Caco-2 (cell line): ENCODE results near the gene PQBP1. TPM values are rescaled to one million over a fixed set of nuclear protein-coding genes. Genes with fewer than 3 reads are reported as not detected.

Experiments used
- BruUV-seq: library from RNA; stranded (reverse); fragments of 400-500 nt; replicated peaks from 2 replicates; lab custom pipeline; 2021; lab: Mats Ljungman, UMichigan
- CTCF ChIA-PET: fragments of 300-600 bp; sonication (Branson Sonifier 250); formaldehyde crosslinking; loops from one replicate; lab custom pipeline; 2022; ENCODE audit warnings: antibody characterized with exemption; lab: Charles Lee
- POLR2A ChIA-PET: fragments of 300-600 bp; sonication (Branson Sonifier 250); formaldehyde crosslinking; loops from one replicate; lab custom pipeline; 2022; ENCODE audit warnings: antibody characterized with exemption; lab: Charles Lee
- DNase-seq, 2 experiments: peaks; one replicate each; pipeline versions ENCODE4 v3.0.0 to v3.0.0-alpha.2; 2020 to 2022
- H3K27me3 ChIP-seq: replicated peaks from 2 replicates; pipeline ENCODE4 v1.6.0; 2011; ENCODE audit warnings: low read length; ENCODE audit not compliant: control insufficient read depth, insufficient read depth
- H3K36me3 ChIP-seq: 2 replicates; pipeline ENCODE4 v1.5.1; 2011; ENCODE audit warnings: low read length; ENCODE audit not compliant: control insufficient read depth, insufficient read depth
- H3K4me1 ChIP-seq: fragments of 250-450 bp; sonication (Bioruptor Pico); 2 replicates; pipeline ENCODE4 v1.5.1; 2020; ENCODE audit warnings: mild to moderate bottlenecking
- H3K4me3 ChIP-seq: 2 replicates; pipeline ENCODE4 v1.5.1; 2011; ENCODE audit warnings: low read depth, mild to moderate bottlenecking, control low read depth, low read length
- H3K9me3 ChIP-seq: fragments of 250-450 bp; sonication (Bioruptor Pico); 2 replicates; pipeline ENCODE4 v1.5.1; 2020; ENCODE audit warnings: mild to moderate bottlenecking, moderate library complexity
- H3K27ac Mint-ChIP-seq: one replicate; pipeline ENCODE4 v1.8.0; 2022; ENCODE audit warnings: mixed read lengths; ENCODE audit not compliant: unreplicated experiment
- H3K27me3 Mint-ChIP-seq: one replicate; pipeline ENCODE4 v1.8.0; 2022; ENCODE audit warnings: mixed read lengths; ENCODE audit not compliant: insufficient read depth, unreplicated experiment
- H3K36me3 Mint-ChIP-seq: one replicate; pipeline ENCODE4 v1.8.0; 2022; ENCODE audit warnings: mild to moderate bottlenecking, mixed read lengths; ENCODE audit not compliant: insufficient read depth, unreplicated experiment
- H3K4me1 Mint-ChIP-seq: one replicate; pipeline ENCODE4 v1.8.0; 2022; ENCODE audit warnings: low read depth, mixed read lengths; ENCODE audit not compliant: unreplicated experiment
- H3K4me3 Mint-ChIP-seq: one replicate; pipeline ENCODE4 v1.8.0; 2022; ENCODE audit warnings: mild to moderate bottlenecking, moderate library complexity, mixed read lengths; ENCODE audit not compliant: unreplicated experiment
- H3K9me3 Mint-ChIP-seq: one replicate; pipeline ENCODE4 v1.8.0; 2022; ENCODE audit warnings: mixed read lengths; ENCODE audit not compliant: unreplicated experiment
- intact Hi-C: fragments of 100-400 bp; cut with micrococcal nuclease; formaldehyde crosslinking; loops from one replicate; pipeline ENCODE4 v1.10.0; 2022; ENCODE audit not compliant: unreplicated experiment
- total RNA-seq: library from RNA; stranded (reverse); gene quantifications from 2 replicates; pipeline ENCODE4 v1.2.3, GENCODE V29; 2022
- TF ChIP-seq, protein P1 (sequence below), 2 experiments: fragments of 200-600 bp in 1 of 2; IDR thresholded peaks; 1 replicate in 1 of 2; 2 replicates in 1 of 2; pipeline versions ENCODE4 v1.5.1 to v1.8.0; 2011 to 2022; ENCODE audit warnings: antibody characterized with exemption in 1 of 2, control low read depth in 1 of 2, inconsistent platforms in 1 of 2, low read depth in 1 of 2, low read length in 1 of 2, mild to moderate bottlenecking in 1 of 2, moderate library complexity in 1 of 2; ENCODE audit not compliant: insufficient read depth in 1 of 2, severe bottlenecking in 1 of 2, unreplicated experiment in 1 of 2

PQBP1 gene
- total RNA-seq, 1 experiment from 2014 or later = 114 TPM

DNA sequence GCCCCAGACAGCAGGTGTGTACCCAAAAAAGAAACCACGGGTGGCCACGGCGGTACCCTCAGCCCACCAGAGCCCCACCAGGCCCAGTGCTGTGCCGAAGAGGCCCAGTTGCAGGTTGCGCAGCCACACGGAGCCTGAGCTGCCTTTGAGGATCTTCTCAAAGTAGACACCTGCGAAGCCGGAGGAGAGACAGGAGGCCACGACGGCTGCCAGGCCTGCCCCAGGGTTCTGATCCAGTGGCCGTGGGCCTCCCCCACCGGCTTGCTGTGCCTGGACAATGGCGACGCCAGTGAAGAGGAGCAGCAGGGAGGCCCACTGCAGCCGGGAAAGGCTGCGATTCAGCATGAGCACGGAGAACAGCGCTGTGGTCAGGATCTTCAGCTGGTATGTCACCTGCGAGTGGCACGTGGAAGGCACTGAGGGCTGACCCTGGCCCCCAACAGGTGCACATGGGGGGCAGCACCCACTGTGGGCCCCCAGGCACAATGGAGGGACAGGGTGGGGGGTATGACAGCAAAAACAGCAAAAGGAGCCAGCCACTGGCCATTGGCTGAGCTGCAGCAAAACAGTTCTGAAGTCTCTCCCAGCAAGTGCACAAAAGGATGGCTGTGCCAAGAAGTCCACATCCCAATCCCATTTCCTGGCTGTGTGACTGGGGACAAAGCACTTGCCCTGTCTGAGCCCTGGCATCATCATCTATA, 7.5 kb downstream of the PQBP1 start:
- CTCF ChIA-PET = no interaction called here
- H3K27me3 ChIP-seq = no peaks in the 10 kb centered on the region
- no peaks in the 10 kb centered on the region for H3K9me3 ChIP-seq
- Mint-ChIP-seq H3K27me3 (no peaks in the 10 kb centered on the region), H3K27ac (no peak overlapping the region), H3K4me1 (no peaks in the 10 kb centered on the region), H3K4me3 (no peak overlapping the region), H3K9me3 (no peaks in the 10 kb centered on the region), H3K36me3 (peaks cover 53% of the 10 kb centered on the region)
- intact Hi-C loops = no loop called here
- POLR2A ChIA-PET = no interaction called here
- no peaks in the 10 kb centered on the region for H3K4me1 ChIP-seq
- DNase-seq = no peak
- H3K4me3 ChIP-seq = no peak overlapping the region
- TF ChIP-seq, protein P1, sequence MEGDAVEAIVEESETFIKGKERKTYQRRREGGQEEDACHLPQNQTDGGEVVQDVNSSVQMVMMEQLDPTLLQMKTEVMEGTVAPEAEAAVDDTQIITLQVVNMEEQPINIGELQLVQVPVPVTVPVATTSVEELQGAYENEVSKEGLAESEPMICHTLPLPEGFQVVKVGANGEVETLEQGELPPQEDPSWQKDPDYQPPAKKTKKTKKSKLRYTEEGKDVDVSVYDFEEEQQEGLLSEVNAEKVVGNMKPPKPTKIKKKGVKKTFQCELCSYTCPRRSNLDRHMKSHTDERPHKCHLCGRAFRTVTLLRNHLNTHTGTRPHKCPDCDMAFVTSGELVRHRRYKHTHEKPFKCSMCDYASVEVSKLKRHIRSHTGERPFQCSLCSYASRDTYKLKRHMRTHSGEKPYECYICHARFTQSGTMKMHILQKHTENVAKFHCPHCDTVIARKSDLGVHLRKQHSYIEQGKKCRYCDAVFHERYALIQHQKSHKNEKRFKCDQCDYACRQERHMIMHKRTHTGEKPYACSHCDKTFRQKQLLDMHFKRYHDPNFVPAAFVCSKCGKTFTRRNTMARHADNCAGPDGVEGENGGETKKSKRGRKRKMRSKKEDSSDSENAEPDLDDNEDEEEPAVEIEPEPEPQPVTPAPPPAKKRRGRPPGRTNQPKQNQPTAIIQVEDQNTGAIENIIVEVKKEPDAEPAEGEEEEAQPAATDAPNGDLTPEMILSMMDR (IDR thresholded peaks at IDR 0.05; ENCODE audit: insufficient read depth in 1 of 2, low read depth in 1 of 2, low read length in 1 of 2, severe bottlenecking in 1 of 2, unreplicated experiment in 1 of 2) = no peak
- no TSS peak for BruUV-seq
- H3K36me3 ChIP-seq = no peaks in the 10 kb centered on the region; the same call in 1 of the 2 replicates

DNA sequence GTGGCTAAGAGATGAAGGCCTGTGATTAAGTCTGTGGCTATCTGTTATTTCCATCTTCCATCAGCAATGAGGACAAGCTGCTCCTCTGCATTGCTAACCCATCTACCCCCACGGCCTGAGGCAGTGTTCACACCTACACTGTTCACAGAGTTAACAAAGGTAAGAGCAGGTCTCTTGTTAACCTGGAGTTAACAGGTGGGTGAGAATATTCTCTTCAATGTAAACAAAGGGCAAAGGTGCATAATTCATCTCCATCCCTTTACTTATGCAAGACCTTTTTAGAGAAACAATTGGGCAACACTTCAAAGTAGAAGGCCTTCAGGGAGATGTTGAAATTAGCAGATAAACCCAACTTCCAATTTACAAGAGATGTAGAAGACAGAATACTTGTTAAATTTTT, 10.9 kb downstream of the PQBP1 start:
- H3K4me1 Mint-ChIP-seq = peaks cover 21% of the 10 kb centered on the region
- CTCF ChIA-PET = interaction anchor here (1.0 kb wide), 1 partner anchor 17 kb away, joined by 3 read pairs; no protein-coding TSS in a partner anchor
- H3K27me3 Mint-ChIP-seq = no peaks in the 10 kb centered on the region
- TF ChIP-seq, protein P1 (IDR thresholded peaks at IDR 0.05; ENCODE audit: insufficient read depth in 1 of 2, low read depth in 1 of 2, low read length in 1 of 2, severe bottlenecking in 1 of 2, unreplicated experiment in 1 of 2) = no peak
- peak overlapping the region; percentile 27 for H3K4me3 Mint-ChIP-seq
- Histone ChIP-seq H3K36me3 (no peaks in the 10 kb centered on the region), H3K4me3 (no peak overlapping the region), H3K4me1 (0 out of 2 replicates have a peak, but pooled peaks cover 7% of the 10 kb centered on the region), H3K9me3 (no peaks in the 10 kb centered on the region), H3K27me3 (no peaks in the 10 kb centered on the region)
- no TSS peak for BruUV-seq
- intact Hi-C loops = no loop called here
- POLR2A ChIA-PET = no interaction called here
- peaks cover 42% of the 10 kb centered on the region for H3K36me3 Mint-ChIP-seq
- DNase-seq = peak; percentile 68
- H3K9me3 Mint-ChIP-seq = no peaks in the 10 kb centered on the region
- H3K27ac Mint-ChIP-seq = no peak overlapping the region

DNA sequence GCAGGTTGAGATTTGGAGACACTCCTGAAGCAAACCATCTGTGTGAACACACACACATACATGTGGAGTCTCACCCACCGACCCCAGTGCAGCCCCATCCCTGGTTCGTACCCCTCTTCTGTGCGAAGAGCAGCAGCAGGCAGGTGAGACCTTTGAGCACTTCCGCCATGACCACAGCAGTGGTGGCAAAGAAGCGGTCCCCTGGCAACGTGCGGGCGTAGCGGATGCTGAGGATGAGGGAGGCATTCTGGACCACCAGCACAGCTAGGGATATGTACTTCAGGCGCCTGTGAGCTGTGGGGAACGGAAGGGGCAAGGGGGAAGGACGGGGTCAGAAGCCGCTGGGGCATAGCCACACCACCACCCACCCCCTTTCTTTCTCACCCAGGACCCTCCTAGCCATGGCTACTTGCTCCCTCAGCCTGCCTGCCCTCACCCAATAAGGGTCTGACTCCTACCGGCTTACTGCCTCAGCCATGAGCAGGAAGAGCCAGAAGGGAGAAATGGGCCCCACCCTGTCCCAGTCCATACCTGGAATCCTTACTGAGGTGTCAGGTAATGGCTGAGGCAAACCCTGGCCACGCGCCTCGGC, 12.1 kb downstream of the PQBP1 start:
- ChIA-PET CTCF (no interaction called here), POLR2A (interaction anchor here (0.6 kb wide), 1 partner anchor 28 kb away, joined by 3 read pairs; no protein-coding TSS in a partner anchor)
- Mint-ChIP-seq H3K9me3 (no peaks in the 10 kb centered on the region), H3K27ac (no peak overlapping the region), H3K27me3 (no peaks in the 10 kb centered on the region), H3K4me3 (no peak overlapping the region), H3K36me3 (peaks cover 40% of the 10 kb centered on the region), H3K4me1 (peaks cover 21% of the 10 kb centered on the region)
- TF ChIP-seq, protein P1 (IDR thresholded peaks at IDR 0.05; ENCODE audit: insufficient read depth in 1 of 2, low read depth in 1 of 2, low read length in 1 of 2, severe bottlenecking in 1 of 2, unreplicated experiment in 1 of 2) = no peak
- Histone ChIP-seq H3K4me1 (0 out of 2 replicates have a peak, but pooled peaks cover 7% of the 10 kb centered on the region), H3K4me3 (no peak overlapping the region), H3K36me3 (no peaks in the 10 kb centered on the region; the same call in 1 of the 2 replicates), H3K9me3 (no peaks in the 10 kb centered on the region), H3K27me3 (no peaks in the 10 kb centered on the region)
- no TSS peak for BruUV-seq
- intact Hi-C loops = no loop called here
- DNase-seq = no peak
